ENCODE results near the gene TAF1B. TPM values are rescaled to one million over a fixed set of nuclear protein-coding genes. Genes with fewer than 3 reads are reported as not detected.

Gene TAF1B
- total and polyA plus RNA-seq, 2 donors from 2014 or later = 8.8 to 27.7 TPM

- no peak overlapping the region for H3K27ac ChIP-seq (ENCODE audit: low read depth in 2 of 2, low read length in 2 of 2)
- FAIRE-seq (no peak), DNase-seq (peak in 1 of 5 donors; percentile 56)
- no peak overlapping the region for H3K4me3 ChIP-seq (ENCODE audit: low read length in 3 of 3)
- H3K36me3 ChIP-seq (ENCODE audit: control insufficient read depth in 2 of 3, insufficient read depth in 3 of 3, low read length in 3 of 3) = no peaks in the 10 kb centered on the region
- TF ChIP-seq CTCF (IDR thresholded peaks at IDR 0.05; ENCODE audit: borderline replicate concordance, extremely low read depth, insufficient read depth) = no peak
- intact Hi-C loops (cut with DNase I) = no loop called here
- peaks cover 0 to 3% (median 0%) of the 10 kb centered on the region in 3 donors for H3K4me1 ChIP-seq (ENCODE audit: control insufficient read depth in 2 of 3, insufficient read depth in 2 of 3, low read depth in 1 of 3, low read length in 3 of 3)
- no peak overlapping the region for H3K9ac ChIP-seq (ENCODE audit: low read length in 3 of 3)
- peaks cover 5% of the 10 kb centered on the region for H3K27me3 ChIP-seq (ENCODE audit: control insufficient read depth, insufficient read depth, low read length)
- H3K9me3 ChIP-seq (ENCODE audit: control insufficient read depth in 2 of 3, insufficient read depth in 1 of 3, low read length in 3 of 3) = no peaks in the 10 kb centered on the region
Observed at GRCh38 chr2:9948721-9949120, 105.4 kb downstream of the TAF1B start.

- TF ChIP-seq CTCF (IDR thresholded peaks at IDR 0.05; ENCODE audit: borderline replicate concordance, extremely low read depth, insufficient read depth) = no peak
- FAIRE-seq = no peak
- Histone ChIP-seq H3K9ac (ENCODE audit: low read length in 3 of 3) (no peak overlapping the region), H3K9me3 (ENCODE audit: control insufficient read depth in 2 of 3, insufficient read depth in 1 of 3, low read length in 3 of 3) (no peaks in the 10 kb centered on the region), H3K4me3 (ENCODE audit: low read length in 3 of 3) (no peak overlapping the region), H3K36me3 (ENCODE audit: control insufficient read depth in 2 of 3, insufficient read depth in 3 of 3, low read length in 3 of 3) (no peaks in the 10 kb centered on the region), H3K27ac (ENCODE audit: low read depth in 2 of 2, low read length in 2 of 2) (no peak overlapping the region), H3K27me3 (ENCODE audit: control insufficient read depth, insufficient read depth, low read length) (peaks cover 5% of the 10 kb centered on the region), H3K4me1 (ENCODE audit: control insufficient read depth in 2 of 3, insufficient read depth in 2 of 3, low read depth in 1 of 3, low read length in 3 of 3) (peaks cover 0 to 5% (median 0%) of the 10 kb centered on the region in 3 donors)
- DNase-seq = peak in 1 of 5 donors; percentile 54
- intact Hi-C loops (cut with DNase I) = no loop called here
Observed at GRCh38 chr2:9949239-9949991, 106.1 kb downstream of the TAF1B start.

- peaks cover 0 to 5% (median 0%) of the 10 kb centered on the region in 3 donors for H3K4me1 ChIP-seq (ENCODE audit: control insufficient read depth in 2 of 3, insufficient read depth in 2 of 3, low read depth in 1 of 3, low read length in 3 of 3)
- FAIRE-seq (no peak), DNase-seq (no peak)
- H3K4me3 ChIP-seq (ENCODE audit: low read length in 3 of 3) = no peak overlapping the region
- H3K9ac ChIP-seq (ENCODE audit: low read length in 3 of 3) = no peak overlapping the region
- TF ChIP-seq CTCF (IDR thresholded peaks at IDR 0.05; ENCODE audit: borderline replicate concordance, extremely low read depth, insufficient read depth) = no peak
- no peaks in the 10 kb centered on the region for H3K36me3 ChIP-seq (ENCODE audit: control insufficient read depth in 2 of 3, insufficient read depth in 3 of 3, low read length in 3 of 3)
- no peaks in the 10 kb centered on the region for H3K9me3 ChIP-seq (ENCODE audit: control insufficient read depth in 2 of 3, insufficient read depth in 1 of 3, low read length in 3 of 3)
- no peak overlapping the region for H3K27ac ChIP-seq (ENCODE audit: low read depth in 2 of 2, low read length in 2 of 2)
- peaks cover 5% of the 10 kb centered on the region for H3K27me3 ChIP-seq (ENCODE audit: control insufficient read depth, insufficient read depth, low read length)
- intact Hi-C loops (cut with DNase I) = no loop called here
Observed at GRCh38 chr2:9949992-9950520, 106.8 kb downstream of the TAF1B start.

All from kidney (tissue), 14 donors.